Measurements from ENCODE around the gene MARK3. TPM values are rescaled to one million over a fixed set of nuclear protein-coding genes. Genes with fewer than 3 reads are reported as not detected.

MARK3 gene
- total and polyA plus RNA-seq, 2 of the 13 experiments (the other 11 are each of a cell fraction or from before 2014, with no cell fraction given): 47.7 to 56.6 TPM

- POLR2A ChIA-PET: no interaction called here
- no TSS peak for BruUV-seq (replicated peaks)
- H3K4me2 ChIP-seq (ENCODE audit: low read depth, low read length): no peak overlapping the region
- intact Hi-C loops (cut with micrococcal nuclease; ENCODE audit: unreplicated experiment) (no loop called here), in situ Hi-C loops (cut with HindIII; ENCODE audit: extremely low pct_ligation_motif_present, low pct_unique_long_range_greater_than_20kb) (no loop called here)
- H2AFZ ChIP-seq (ENCODE audit: low read length): no peak overlapping the region
- peaks cover 22% of the 10 kb centered on the region for H3K79me2 ChIP-seq (ENCODE audit: insufficient read depth, low read length)
- H3K9ac ChIP-seq (ENCODE audit: insufficient read depth, low read depth, low read length): no peak overlapping the region
- FAIRE-seq (no peak), ATAC-seq (no peak), DNase-seq (ENCODE audit: low spot score) (no peak)
- CTCF ChIA-PET (ENCODE audit: low intra/inter-chr PET ratio, low total read pairs): no interaction called here
- peaks cover 2 to 36% of the 10 kb centered on the region in 2 experiments; a peak in 4 of 5 replicates for H3K36me3 ChIP-seq (replicated peaks in 1 of 2; ENCODE audit: control insufficient read depth in 1 of 2, insufficient read depth in 2 of 2, low read length in 2 of 2)
- H3K4me3 ChIP-seq (replicated peaks in 1 of 3; ENCODE audit: insufficient read depth in 1 of 3, low read depth in 2 of 3, low read length in 3 of 3): no peak overlapping the region
- 96% methylated on average over 5 of the region's 7 CpGs for WGBS (ENCODE audit: low lambda C conversion rate)
- H4K20me1 ChIP-seq (ENCODE audit: insufficient read depth, low read length): no peaks in the 10 kb centered on the region; the same call in 1 of the 2 replicates
- H3K4me1 ChIP-seq (ENCODE audit: insufficient read depth, low read length): peaks cover 7% of the 10 kb centered on the region; the same call in 1 of the 2 replicates
- no peaks in the 10 kb centered on the region for H3K9me3 ChIP-seq (ENCODE audit: low read length)
- H3K27ac ChIP-seq (ENCODE audit: extremely low read length, insufficient read depth, low read length): no peak overlapping the region
- H3K27me3 ChIP-seq (ENCODE audit: control insufficient read depth in 1 of 2, insufficient read depth in 2 of 2, low read length in 2 of 2): no peaks in the 10 kb centered on the region
- TF ChIP-seq ATF1 (CRISPR knock-in tag; IDR thresholded peaks at IDR 0.05) (no peak), AFF4 (CRISPR knock-in tag; IDR thresholded peaks at IDR 0.05) (no peak), ZBTB44 (CRISPR knock-in tag; IDR thresholded peaks at IDR 0.05) (no peak), SRF (IDR thresholded peaks at IDR 0.05; ENCODE audit: low read depth, low read length) (no peak), ZNF136 (CRISPR knock-in tag; IDR thresholded peaks at IDR 0.05; ENCODE audit: low read depth) (no peak), NR1H2 (CRISPR knock-in tag; IDR thresholded peaks at IDR 0.05; ENCODE audit: borderline replicate concordance, low read depth) (no peak), RBAK (CRISPR knock-in tag; IDR thresholded peaks at IDR 0.05) (no peak), ZNF609 (CRISPR knock-in tag; IDR thresholded peaks at IDR 0.05; ENCODE audit: borderline replicate concordance) (no peak), BCL3 (CRISPR knock-in tag; IDR thresholded peaks at IDR 0.05) (no peak), FOXC1 (CRISPR knock-in tag; IDR thresholded peaks at IDR 0.05; ENCODE audit: borderline replicate concordance) (no peak)
Observed at GRCh38 chr14:103408491-103409155, 23.4 kb downstream of the MARK3 start.
